HG03342 (cell line): ENCODE measurements around the gene SMYD3.
"Not testable (repeated sequence)": the region's sequence is repeated elsewhere in the genome, so short reads cannot be mapped to it uniquely, and the experiment has no call there.

Experiments used
- ATAC-seq: cut with Tn5 transposase; IDR thresholded peaks from one replicate; pipeline ENCODE4 v1.9.1; 2021; ENCODE audit warnings: mild to moderate bottlenecking, moderate library complexity; ENCODE audit not compliant: unreplicated experiment

Gene SMYD3

DNA sequence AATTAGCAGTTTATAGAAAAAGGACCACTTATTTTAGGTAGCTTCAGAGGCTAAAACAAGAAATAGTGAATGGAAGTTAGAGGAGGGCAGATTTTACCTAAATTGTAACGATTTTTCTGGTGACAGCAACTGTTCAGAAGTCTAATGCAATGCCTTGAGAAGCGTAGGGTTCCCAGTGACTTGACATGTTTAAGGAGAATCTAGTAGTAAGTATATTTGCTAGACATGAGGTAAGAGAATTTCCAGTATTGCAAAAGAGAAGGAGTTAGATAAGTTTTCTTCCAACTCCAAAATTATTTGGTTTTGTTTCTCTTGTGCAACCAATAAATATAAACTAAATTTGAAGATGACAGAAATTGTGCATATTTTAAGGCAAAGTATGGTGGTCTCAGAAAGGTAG, 140.0 kb downstream of the SMYD3 start:
- ATAC-seq = no peak

DNA sequence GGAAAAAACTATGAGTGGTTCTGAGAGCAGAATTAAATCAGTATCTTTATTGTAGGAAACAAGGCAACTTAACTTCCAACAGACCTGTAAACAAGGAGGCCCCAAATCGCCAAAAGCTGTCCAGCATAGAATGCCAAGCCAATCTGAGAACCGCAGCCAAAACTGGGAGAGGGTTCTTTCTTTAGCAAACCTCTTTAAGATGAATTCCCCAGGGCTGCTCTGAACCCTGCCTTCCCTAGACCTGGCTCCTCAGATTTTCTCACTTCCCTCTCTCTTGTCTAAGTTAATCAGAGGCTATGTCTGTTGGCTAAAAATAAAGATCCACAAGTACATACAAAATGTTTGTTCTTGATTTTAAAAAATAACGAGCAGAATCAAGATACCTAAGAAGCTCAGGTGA, 141.4 kb downstream of the SMYD3 start:
- peak; percentile 41 for ATAC-seq

DNA sequence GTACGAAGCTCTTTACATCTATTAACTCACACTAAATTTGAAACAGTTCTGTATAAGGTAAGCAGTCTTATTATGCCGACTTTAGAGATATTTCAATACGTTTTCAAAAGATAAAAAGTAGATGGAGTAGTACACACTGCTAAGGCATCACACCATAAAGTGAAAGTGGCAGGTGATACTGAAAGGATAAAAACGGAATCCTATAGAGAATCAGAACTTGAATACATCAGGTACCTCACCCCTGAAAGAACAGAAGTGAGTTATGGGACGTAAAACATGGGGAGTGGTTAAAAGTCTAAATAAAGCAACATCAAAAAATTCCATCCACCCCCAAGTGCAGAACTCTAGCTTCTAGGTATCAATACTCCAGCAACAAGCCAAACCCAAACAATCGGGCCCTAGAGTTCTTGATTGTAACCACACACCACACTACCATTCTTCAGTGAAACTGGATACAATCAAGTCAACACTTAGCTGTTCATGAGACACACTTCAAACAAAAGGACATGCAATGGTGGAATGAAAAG, 142.6 kb downstream of the SMYD3 start:
- ATAC-seq = peak; percentile 59

DNA sequence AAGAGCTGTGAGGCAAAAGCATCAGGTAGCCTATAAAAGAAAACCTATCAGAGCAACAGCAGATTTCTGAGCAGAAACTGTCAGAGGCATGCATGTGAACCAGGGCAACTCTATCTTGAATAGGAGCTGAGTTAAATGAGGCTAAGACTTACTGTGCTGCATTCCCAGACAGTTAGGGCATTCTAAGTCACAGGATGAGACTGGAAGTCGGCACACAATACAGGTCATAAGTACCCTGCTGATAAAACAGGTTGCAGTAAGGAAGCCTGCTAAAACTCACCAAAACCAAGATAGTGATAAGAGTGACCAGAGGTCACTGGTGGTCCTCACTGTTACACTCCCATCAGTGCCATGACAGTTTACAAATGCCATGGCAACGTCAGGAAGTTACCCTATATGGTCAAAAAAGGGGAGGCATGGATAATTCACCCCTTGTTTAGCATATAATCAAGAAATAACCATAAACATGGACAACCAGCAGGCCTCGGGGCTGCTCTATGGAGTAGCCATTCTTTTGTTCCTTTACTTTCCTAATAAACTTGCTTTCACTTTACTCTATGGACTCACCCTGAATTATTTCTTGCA, 150.0 kb downstream of the SMYD3 start:
- not testable (repeated sequence) for ATAC-seq

DNA sequence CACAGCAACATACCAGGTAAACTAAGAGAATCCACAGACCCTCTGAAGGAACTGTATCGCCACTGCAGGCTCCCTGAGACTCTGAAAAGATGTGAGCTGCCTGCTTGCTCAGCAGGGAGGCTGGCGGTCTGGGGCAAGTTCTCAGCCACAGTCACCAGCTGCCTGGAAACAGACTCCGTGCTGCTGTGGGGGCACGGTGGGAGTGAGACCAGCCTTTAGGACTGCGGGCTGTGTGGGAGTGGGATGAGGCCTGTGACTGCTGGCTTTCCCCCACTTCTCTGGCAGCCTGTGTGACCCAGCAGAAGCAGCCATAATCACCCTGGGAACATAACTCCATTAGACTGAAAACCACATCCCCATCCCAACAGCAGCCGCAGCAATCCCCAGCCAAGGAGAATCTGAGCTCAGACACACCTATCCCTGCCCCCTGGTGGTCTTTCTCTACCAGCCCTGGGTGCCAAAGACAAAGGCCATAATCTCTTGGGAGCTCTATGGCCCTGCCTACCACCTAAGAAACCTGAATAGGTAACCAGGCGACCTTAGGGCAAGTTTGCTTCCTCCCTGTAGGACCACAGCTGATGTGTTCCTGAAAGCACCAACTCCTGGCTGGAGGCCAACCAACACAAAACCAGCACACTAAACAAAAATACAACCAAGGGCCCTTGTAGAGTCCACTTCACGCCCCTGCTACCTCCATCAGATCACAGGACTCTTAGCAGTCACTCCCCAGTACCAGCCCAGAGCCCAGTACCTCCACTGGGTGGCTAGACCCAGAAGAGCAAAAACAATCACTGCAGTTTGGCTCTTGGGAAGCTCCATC, 151.5 kb downstream of the SMYD3 start:
- ATAC-seq = no peak

DNA sequence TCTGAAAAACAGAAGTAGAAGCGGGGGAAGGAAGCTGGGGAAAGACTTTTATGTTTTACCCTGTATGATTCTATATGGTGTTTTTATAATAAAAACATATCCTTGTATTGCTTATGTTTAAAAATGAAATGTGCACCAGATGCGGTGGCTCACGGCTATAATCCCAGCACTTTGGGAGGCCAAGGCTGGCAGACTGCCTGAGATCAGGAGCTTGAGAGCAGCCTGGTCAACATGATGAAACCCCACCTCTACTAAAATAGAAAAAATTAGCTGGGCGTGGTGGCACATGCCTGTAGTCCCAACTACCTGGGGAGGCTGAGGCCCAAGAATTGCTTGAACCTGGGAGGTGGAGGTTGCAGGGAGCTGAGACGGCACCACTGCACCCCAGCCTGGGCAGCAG, 155.4 kb downstream of the SMYD3 start:
- ATAC-seq = no peak

DNA sequence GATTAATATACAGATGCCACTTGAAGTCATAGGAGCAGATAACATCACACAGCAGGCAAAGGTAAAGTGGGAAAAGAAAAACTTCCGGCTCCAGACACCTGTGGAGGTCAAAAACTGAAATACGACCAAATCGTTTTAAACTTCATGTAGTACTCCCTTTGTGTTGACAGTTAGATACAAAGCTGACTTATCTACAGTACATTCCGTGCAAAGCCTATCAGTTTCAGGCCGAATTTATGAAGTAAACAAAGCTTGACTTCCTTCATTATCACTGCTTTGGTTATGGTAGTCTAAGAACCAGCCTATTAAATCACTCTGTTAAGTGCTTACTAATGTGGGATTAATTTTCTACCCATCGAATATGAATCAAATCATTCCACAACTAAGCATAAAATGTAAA, 156.3 kb downstream of the SMYD3 start:
- no peak for ATAC-seq

DNA sequence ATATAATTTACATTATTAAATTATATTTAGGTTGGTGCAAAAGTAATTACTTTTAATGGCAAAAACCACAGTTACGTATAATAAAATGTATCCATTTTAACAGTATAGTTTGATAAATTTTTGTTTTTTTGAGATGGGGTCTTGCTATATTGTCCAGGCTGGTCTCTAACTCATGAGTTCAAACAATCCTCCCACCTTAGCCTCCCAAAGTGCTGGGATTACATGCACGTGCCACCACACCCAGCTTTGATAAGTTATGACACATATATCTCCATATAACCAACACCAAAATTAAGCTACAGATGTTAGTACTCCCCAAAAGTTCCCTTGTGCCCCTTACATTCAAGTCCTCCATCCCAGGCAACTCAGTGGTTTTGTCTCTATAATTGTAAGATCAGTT, 163.1 kb downstream of the SMYD3 start:
- no peak for ATAC-seq

DNA sequence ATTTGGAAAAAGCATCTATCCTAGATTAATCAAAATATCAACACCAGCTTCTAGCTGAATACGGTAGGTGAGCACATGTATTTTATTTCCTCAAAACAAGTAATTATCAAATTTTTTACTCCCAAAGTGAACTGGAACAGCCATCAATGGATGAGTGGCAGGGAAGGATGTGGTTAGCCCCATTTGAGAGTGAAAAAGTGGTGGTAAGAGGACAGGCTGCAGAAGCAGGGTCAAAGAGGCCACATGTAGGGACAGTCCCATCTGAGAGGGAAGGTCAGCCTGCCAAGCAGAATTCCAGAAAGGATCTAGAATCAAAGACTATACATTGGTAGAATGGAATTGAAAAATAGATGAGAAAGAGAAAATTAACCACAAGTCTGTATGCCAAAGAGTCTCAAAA, 163.8 kb downstream of the SMYD3 start:
- no peak for ATAC-seq

DNA sequence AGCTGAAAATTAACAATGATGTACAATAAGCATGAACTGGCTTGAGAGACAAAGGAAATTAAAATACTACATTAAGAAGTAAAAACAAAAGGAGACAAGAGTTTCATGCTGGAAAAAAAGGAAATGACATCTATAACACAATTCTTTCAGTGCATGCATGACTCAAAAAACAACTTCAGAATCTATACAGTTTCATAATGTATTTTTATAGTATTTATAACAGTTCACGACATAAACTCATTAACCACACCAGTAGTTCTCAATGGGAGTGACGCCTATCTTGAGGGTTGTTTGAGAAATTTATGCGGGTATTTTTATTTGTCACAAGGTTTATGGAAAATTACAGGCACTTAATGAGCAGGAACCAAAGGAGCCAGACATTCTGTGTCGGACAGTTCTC, 168.5 kb downstream of the SMYD3 start:
- ATAC-seq = peak; percentile 56

DNA sequence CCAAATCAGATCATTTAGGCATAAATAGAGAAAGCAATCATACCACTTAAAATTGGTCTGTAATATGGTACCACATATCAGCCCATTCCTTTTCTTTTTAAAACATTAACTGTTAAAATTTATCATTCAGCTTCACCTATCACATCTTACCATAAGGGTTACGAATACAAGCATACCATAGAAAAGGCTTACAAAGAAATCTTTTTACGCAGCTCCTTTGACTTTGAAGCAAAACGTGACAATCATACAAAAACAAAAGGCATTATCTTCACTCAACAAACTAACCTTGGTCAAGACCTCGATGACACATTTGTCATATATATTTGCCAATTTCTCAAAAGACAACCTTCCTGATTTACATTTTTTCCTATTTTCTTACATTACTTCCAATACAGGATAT, 169.0 kb downstream of the SMYD3 start:
- ATAC-seq = peak; percentile 13

DNA sequence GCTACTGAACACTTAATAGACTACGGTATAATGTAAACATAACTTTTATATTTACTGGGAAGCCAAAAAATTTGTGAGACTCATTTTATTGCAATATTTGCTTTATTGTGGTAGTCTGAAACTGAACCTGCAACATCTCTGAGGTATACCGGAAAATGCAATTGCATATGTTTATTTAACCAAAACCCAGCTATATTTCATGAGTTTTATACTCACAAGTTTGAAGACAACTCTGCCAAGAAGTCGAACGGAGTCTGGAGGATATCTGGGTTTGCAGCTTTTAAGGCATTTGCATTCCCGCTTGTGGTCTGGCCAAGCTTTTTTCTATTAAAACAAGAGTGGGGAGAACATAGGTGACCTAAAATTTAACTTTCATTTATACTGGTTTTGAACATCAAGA, 171.9 kb downstream of the SMYD3 start:
- no peak for ATAC-seq

DNA sequence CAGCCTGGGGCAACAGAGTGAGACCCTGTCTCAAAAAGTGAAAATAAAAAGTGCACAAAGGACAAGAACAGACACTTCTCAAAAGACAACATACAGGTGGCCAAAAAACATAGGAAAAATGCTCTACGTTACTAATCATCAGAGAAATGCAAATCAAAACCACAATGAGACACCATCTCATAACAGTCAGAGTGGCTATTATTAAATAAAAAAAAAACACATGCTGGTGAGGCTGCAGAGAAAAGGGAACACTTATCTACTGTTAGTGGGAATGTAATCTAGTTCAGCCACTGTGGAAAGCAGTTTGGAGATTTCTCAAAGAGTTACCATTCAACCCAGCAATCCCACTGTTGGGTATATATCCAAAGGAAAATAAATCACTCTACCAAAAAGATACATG, 173.2 kb downstream of the SMYD3 start:
- no peak for ATAC-seq

DNA sequence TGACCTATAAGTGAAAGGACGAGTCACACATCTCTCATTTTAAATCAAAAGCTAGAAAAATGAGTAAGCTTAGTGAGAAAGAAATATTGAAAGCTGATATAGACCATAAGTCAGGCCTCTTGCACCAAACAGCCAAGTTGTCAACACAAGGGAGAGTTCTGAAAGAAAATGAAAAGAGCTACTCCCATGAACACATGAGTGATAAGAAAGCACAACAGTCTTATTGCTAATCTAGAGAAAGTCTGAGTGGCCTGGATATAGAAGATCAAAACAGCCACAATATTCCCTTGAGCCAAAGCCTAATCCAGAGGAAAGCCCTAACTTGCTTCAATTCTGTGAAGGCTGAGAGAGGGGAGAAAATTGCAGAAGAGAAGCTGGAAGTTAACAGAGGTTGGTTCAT, 175.0 kb downstream of the SMYD3 start:
- no peak for ATAC-seq

DNA sequence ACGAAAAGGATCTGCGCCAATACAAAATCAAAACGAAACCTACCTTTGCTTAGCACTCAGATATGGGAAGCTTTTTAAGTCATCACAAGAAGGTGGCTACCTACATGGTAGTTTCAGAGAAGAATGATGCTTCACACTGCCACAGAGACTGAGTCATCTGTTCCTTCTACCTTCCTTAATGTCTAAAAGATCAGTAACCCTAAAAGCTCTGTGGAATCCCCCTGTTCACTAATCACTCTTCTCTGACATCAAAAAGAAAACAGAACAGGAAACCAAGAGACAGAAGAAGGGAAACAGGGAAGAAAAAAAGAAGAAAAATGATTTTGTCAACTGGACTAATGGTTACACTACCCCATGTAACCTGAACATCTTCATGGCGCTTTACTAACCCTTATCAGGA, 177.2 kb downstream of the SMYD3 start:
- peak; percentile 99 for ATAC-seq

DNA sequence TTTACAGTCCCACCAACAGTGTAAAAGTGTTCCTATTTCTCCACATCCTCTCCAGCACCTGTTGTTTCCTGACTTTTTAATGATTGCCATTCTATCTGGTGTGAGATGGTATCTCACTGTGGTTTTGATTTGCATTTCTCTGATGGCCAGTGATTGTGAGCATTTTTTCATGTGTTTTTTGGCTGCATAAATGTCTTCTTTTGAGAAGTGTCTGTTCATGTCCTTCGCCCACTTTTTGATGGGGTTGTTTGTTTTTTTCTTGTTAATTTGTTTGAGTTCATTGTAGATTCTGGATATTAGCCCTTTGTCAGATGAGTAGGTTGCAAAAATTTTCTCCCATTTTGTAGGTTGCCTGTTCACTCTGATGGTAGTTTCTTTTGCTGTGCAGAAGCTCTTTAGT, 177.8 kb downstream of the SMYD3 start:
- not testable (repeated sequence) for ATAC-seq

DNA sequence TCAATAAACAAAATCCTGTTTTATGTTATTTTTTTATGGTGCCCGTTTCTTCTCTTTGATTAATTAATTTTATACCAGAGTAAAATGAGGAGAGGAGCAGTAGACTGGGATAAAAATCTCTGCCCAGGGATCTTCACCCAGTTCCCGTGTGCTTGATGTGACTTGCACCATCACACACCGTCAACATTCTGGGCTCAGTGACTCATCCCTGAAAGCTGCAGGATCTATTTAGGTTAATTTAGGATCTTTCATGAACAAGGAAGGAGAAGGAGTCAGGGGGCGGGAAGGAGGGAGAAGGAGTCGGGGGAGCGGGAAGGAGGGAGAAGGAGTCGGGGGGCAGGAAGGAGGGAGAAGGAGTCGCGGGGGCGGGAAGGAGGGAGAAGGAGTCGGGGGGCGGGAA, 182.4 kb downstream of the SMYD3 start:
- no peak for ATAC-seq

DNA sequence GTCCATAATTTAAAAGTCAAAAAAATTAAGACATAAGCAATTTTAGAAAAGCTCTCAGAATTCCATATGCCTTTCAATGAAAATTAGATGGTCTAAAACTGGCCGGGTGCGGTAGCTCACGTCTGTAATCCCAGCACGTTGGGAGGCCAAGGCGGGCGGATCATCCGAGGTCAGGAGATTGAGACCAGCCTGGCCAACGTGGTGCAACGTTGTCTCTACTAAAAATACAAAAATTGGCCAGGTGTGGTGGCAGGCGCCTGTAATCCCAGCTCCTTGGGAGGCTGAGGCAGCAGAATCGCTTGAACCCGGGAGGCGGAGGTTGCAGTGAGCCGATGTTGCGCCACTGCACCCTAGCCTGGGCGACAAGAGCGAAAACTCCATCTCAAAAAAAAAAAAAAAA, 183.0 kb downstream of the SMYD3 start:
- ATAC-seq = not testable (repeated sequence)

DNA sequence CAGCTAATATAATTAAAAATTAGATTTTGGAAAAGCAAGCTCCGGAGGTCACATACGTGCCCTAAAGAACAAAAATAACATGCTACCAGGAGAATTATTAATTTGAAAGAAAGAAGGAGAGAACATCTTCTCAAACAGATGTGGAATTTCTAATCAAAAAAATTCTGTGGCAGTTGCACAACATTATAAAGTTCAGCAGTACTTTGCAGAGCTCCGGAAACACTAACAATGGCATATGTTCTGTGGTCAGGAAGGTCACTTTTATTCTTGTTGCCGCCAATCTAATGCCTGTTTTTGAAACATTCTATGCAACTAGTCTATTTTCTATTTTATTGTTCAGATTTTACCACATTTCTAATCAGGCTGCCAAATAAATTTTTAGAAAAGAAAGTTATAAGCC, 186.8 kb downstream of the SMYD3 start:
- no peak for ATAC-seq

DNA sequence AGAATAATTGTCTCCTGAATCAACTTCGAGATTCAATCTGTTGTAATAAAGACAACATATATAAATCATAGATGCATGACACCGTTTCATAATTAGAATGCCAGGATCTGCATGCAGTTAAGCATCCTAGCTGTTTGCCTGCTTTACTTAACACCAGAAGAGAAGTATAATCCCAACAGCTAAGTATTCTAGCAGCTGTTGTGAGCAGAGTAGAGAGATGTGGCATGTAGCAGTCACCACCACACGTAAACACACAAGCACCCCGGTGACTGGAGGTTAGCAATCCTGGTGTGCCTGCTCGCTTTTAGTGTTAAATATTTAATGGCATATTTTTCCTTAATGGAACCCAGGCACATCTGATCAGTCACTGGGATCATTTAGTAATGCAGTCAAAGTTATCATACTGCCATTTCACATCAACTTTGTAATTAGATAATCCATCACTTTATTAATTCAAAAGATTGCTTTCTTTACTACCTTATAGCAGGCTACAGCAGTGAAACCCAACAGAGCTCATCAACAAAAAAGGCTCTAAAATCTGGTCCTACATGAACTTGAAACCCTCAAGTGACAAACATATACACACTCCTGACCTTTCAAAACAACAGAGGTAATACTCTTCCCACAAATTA, 187.9 kb downstream of the SMYD3 start:
- no peak for ATAC-seq

DNA sequence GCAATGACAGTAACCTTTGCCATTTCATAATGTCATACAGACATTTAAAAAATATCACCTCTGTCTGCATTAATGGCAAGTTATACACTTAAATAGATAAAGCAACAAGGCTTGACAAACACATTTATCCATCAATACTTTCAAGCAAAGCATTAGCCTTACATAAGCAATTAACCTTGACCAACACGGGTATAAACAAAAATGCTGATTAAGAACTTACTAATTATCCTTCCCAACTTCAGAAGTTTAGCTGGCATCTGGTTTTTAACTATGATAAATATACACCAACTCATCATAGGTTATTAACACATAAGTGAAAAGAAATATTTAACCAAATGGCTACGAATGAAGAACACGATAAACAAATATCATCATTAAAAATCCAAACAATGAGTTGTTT, 188.5 kb downstream of the SMYD3 start:
- no peak for ATAC-seq

DNA sequence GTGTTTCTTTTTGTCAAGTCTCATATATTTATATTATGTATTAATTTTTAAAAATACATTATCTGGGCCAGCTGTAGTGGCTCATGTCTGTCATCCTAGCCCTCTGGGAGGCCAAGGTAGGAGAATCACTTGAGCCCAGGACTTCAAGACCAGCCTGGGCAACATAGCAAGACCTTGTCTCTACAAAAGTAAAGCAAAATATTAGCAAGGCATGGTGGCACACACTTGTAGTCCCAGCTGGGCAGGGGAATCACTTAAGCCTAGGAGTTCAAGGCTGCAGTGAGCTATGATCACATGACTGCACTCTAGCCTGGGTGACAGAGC, 189.1 kb downstream of the SMYD3 start:
- no peak for ATAC-seq
